Upper lobe of left lung (tissue), 6 donors: ENCODE data around the gene CEP63. TPM values are rescaled to one million over a fixed set of nuclear protein-coding genes. Genes with fewer than 3 reads are reported as not detected.

ENCODE experiments used
- ATAC-seq, 2 donors: fragments of 200-7000 bp; cut with Tn5 transposase; one replicate each; pipeline ENCODE4 v1.9.1; 2022; ENCODE audit warnings: mild to moderate bottlenecking in 2 of 2, moderate library complexity in 2 of 2; ENCODE audit not compliant: low FRiP score in 2 of 2
- DNase-seq, 2 donors: peaks; one replicate each; pipeline ENCODE4 v3.0.0-alpha.2; 2019 to 2020
- H3K27ac ChIP-seq, 4 donors: fragments of 200-600 bp; sonication (generic); one replicate each; pipeline ENCODE4 v1.5.1; 2016 to 2019
- H3K27me3 ChIP-seq, 4 donors: fragments of 200-600 bp; sonication (generic); one replicate each; pipeline ENCODE4 v1.5.1; 2017 to 2019
- H3K36me3 ChIP-seq, 4 donors: fragments of 200-600 bp; sonication (generic); one replicate each; pipeline ENCODE4 v1.5.1; 2016 to 2019
- H3K4me1 ChIP-seq, 4 donors: fragments of 200-600 bp; sonication (generic); one replicate each; pipeline ENCODE4 v1.5.1; 2018 to 2019
- H3K4me3 ChIP-seq, 4 donors: fragments of 200-600 bp; sonication (generic); one replicate each; pipeline ENCODE4 v1.5.1; 2017 to 2019; ENCODE audit warnings: mild to moderate bottlenecking in 2 of 4, moderate library complexity in 1 of 4
- H3K9me3 ChIP-seq, 4 donors: fragments of 200-600 bp; sonication (generic); one replicate each; pipeline ENCODE4 v1.5.1; 2018 to 2019
- CTCF ChIP-seq, 6 experiments: fragments of 450-650 bp in 4 of 6; fragments of 200-600 bp in 2 of 6; sonication (generic) in 2 of 6; IDR thresholded peaks; one replicate each; pipeline ENCODE4 v1.5.1; 2016 to 2019; ENCODE audit warnings: antibody characterized with exemption in 6 of 6
- EP300 ChIP-seq, 4 donors: sonication (generic); formaldehyde crosslinking; IDR thresholded peaks; one replicate each; pipeline ENCODE4 v1.5.1; 2017; ENCODE audit warnings: antibody characterized with exemption in 4 of 4, control low read depth in 2 of 4
- POLR2A ChIP-seq, 4 donors: fragments of 450-650 bp; IDR thresholded peaks; one replicate each; pipeline ENCODE4 v1.5.1; 2016 to 2017; ENCODE audit warnings: antibody characterized with exemption in 4 of 4, mild to moderate bottlenecking in 2 of 4
- POLR2AphosphoS5 ChIP-seq, 2 donors: sonication (generic); formaldehyde crosslinking; IDR thresholded peaks; one replicate each; pipeline ENCODE4 v1.5.1; 2017; ENCODE audit warnings: antibody characterized with exemption in 2 of 2
- WGBS, 2 donors: methylation state at CpG; one replicate each; pipeline ENCODE4 v1.1.5; 2017 to 2018; 5-methylcytosine and 5-hydroxymethylcytosine counted together
- total RNA-seq, 6 donors: library from RNA; depleted of rRNA in 4 of 6; stranded (reverse); fragments of >200 nt in 4 of 6; gene quantifications; one replicate each; pipeline versions ENCODE4 v1.1.0 to v1.2.1, GENCODE V29; 2016 to 2021
- donor health status: DM: no; HTN: no; CAD: no; lungs with moderate emphysema.
- donor health status: DM: no; HTN: yes; CAD: no; lungs with severe emphysema.

CEP63 gene
- total RNA-seq, 6 donors from 2014 or later = 13.8 to 44.0 (median 20.6) TPM

DNA sequence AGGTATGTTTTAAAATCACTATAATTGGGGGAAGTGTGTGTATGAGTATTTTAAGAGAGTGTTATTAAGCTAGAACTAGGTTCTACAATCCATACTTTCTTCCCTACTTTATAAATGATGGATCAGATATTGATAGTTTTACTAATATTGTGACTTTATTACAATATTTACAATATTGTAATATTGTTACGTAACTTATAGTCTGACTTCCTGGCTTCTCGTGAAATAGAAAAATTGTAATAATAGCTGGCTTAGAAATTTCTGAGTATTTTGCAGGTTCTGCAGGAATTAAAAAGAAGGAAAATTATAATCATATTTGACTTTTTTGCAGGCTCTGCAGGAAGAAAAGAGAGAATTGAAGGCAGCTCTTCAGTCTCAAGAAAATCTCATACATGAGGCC lies 60.0 kb downstream of the CEP63 start:
- Histone ChIP-seq H3K27me3 (no peaks in the 10 kb centered on the region), H3K36me3 (peaks cover 9 to 60% (median 26%) of the 10 kb centered on the region in 4 donors), H3K4me1 (no peaks in the 10 kb centered on the region), H3K27ac (no peak overlapping the region), H3K4me3 (no peak overlapping the region), H3K9me3 (no peaks in the 10 kb centered on the region)
- 77 to 91% methylated on average over 2 of the region's 2 CpGs for WGBS, 2 donors
- DNase-seq = no peak
- ATAC-seq = no peak
- TF ChIP-seq CTCF (IDR thresholded peaks at IDR 0.05) (no peak), POLR2AphosphoS5 (IDR thresholded peaks at IDR 0.05) (no peak)

DNA sequence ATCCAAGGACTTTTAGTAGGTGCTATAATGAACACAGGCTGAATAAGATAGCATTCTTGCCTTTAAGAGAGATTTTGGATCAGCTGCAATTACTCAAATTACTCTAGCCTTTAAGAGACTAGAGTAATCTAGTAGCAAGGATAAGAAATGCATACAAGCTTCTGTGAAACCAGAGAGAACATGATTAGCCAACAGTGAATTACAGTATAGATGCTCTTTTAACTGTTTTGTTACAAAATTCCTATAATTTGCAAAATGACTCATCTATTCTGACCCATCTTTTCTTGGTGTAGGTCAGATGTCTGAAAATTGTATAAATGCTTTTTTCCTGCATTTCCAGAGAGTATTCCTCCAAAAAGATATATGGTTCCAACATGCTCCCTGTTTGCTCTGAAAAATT lies 66.9 kb downstream of the CEP63 start:
- no peak overlapping the region for H3K4me3 ChIP-seq
- no peaks in the 10 kb centered on the region for H3K27me3 ChIP-seq
- no peaks in the 10 kb centered on the region for H3K9me3 ChIP-seq
- TF ChIP-seq CTCF (IDR thresholded peaks at IDR 0.05) (no peak), EP300 (IDR thresholded peaks at IDR 0.05) (no peak), POLR2A (IDR thresholded peaks at IDR 0.05) (no peak), POLR2AphosphoS5 (IDR thresholded peaks at IDR 0.05) (no peak)
- ATAC-seq (no peak), DNase-seq (no peak)
- H3K27ac ChIP-seq = no peak overlapping the region
- H3K36me3 ChIP-seq = peaks cover 8 to 57% (median 31%) of the 10 kb centered on the region in 4 donors
- H3K4me1 ChIP-seq = no peaks in the 10 kb centered on the region

DNA sequence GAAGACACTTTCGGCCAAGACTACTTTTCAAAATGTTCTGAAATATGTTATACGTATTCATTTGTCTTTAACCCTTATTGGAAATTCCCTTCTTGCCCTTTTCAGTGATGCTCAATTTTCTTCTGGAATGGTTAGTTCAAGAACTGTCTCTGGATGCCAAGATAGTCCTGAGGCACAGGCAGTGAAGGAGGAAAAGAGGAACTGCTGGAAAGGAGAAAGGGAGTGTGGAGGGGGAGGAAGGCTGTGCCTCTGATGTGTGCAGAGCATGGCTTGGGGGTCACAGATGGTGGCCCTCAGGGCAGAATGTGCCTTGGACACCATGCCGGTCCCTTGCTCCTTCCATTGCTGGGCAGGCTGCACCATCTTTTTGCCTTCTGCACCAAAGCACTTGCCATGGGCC lies 73.7 kb downstream of the CEP63 start:
- H3K27me3 ChIP-seq = no peaks in the 10 kb centered on the region
- H3K36me3 ChIP-seq = peaks cover 0 to 28% (median 4%) of the 10 kb centered on the region in 4 donors
- no peaks in the 10 kb centered on the region for H3K4me1 ChIP-seq
- no peaks in the 10 kb centered on the region for H3K9me3 ChIP-seq
- no peak overlapping the region for H3K4me3 ChIP-seq
- DNase-seq = no peak
- TF ChIP-seq CTCF (IDR thresholded peaks at IDR 0.05) (no peak), POLR2A (IDR thresholded peaks at IDR 0.05) (no peak), EP300 (IDR thresholded peaks at IDR 0.05) (no peak), POLR2AphosphoS5 (IDR thresholded peaks at IDR 0.05) (no peak)
- WGBS, 2 donors = 94 to 100% methylated on average over 3 of the region's 3 CpGs
- no peak overlapping the region for H3K27ac ChIP-seq
- no peak for ATAC-seq

DNA sequence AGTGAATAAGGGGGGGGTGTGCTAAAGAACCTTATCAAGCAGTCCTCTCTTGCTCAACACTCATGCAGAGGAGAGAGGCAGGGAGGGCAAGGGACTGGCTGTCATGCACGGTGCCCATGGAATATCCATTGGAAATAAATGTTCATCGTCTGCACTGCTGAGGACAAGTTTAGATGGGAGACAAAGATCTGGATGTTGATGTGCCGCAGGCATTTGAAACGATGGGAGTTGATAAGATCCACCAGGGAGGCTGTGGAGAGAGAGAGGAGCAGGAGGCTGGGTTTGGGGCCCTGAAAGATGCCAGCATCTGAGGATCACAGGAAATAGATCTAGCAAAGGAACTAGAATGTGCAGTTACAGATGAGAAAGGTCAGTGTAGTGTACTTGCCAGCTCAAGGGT lies 76.2 kb downstream of the CEP63 start:
- 89 to 90% methylated on average over 4 of the region's 4 CpGs for WGBS, 2 donors
- Histone ChIP-seq H3K4me1 (no peaks in the 10 kb centered on the region), H3K27ac (no peak overlapping the region), H3K4me3 (no peak overlapping the region), H3K9me3 (no peaks in the 10 kb centered on the region), H3K27me3 (no peaks in the 10 kb centered on the region), H3K36me3 (peaks cover 0 to 28% (median 3%) of the 10 kb centered on the region in 4 donors)
- no peak for DNase-seq
- no peak for ATAC-seq
- no peak for TF ChIP-seq CTCF (IDR thresholded peaks at IDR 0.05)

- Histone ChIP-seq H3K4me3 (no peak overlapping the region), H3K36me3 (peaks cover 0 to 24% (median 3%) of the 10 kb centered on the region in 4 donors), H3K27me3 (no peaks in the 10 kb centered on the region), H3K9me3 (no peaks in the 10 kb centered on the region), H3K4me1 (no peaks in the 10 kb centered on the region), H3K27ac (no peak overlapping the region)
- WGBS, 2 donors = 92% methylated on average over 6 of the region's 6 CpGs
- TF ChIP-seq EP300 (IDR thresholded peaks at IDR 0.05) (no peak), POLR2AphosphoS5 (IDR thresholded peaks at IDR 0.05) (no peak), CTCF (IDR thresholded peaks at IDR 0.05) (no peak), POLR2A (IDR thresholded peaks at IDR 0.05) (no peak)
- ATAC-seq (no peak), DNase-seq (no peak)
Observed at GRCh38 chr3:134563601-134564000, 77.7 kb downstream of the CEP63 start.
